HG03432 (cell line): ENCODE results near the gene ACLY.
"Not testable (repeated sequence)": the region's sequence is repeated elsewhere in the genome, so short reads cannot be mapped to it uniquely, and the experiment has no call there.

ENCODE experiments used
- ATAC-seq: cut with Tn5 transposase; IDR thresholded peaks from one replicate; pipeline ENCODE4 v1.9.1; 2021; ENCODE audit warnings: mild to moderate bottlenecking, moderate library complexity; ENCODE audit not compliant: unreplicated experiment

The ACLY gene

DNA sequence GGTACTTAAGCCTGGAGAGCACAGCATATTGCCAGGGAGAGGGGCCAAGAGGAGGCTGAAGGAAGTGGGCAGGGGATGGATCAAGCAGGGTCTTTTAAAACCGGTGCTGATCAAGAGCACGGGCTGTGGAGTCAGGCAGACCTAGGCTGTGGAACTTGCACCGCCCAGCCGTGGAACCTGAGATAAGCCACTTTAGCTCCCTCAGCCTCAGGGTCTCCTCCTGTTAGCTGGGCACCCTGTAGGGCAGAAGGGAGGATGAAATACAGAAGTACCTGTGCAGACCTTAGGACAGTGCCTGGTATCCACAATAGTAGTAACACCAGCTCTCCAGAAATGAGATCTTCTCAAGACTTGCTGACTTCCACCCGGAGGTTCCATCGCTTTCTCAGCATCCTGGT lies 20.9 kb upstream of the ACLY start:
- ATAC-seq: no peak

DNA sequence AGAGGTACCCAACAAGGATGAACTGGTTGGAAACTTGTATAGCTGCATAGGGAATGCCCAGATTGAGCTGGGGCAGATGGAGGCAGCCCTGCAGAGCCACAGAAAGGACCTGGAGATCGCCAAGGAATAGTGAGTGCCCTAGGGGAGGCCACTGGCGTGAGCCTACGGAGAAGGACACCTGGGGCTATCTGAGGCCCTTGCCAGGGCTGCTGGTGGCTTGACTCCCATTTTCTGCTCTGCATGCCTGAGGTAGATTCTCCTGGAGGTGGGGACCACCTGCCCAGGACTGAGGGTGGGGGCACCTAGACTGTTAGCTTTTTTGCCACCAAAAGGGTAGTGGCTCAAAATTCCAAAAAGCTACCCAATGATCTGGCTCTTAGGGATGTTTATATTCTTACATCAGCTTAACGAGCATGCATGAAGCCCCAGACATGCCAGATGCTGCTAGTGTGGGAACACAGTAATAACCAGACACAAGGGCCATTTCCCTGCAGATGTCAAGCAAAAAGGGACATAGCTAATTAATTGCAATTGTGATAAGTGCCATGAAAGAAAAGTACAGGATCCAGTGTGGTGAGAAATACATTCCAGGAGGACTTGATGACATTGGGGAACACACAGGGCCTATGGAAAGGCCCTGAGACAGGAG lies 20.4 kb upstream of the ACLY start:
- no peak for ATAC-seq

DNA sequence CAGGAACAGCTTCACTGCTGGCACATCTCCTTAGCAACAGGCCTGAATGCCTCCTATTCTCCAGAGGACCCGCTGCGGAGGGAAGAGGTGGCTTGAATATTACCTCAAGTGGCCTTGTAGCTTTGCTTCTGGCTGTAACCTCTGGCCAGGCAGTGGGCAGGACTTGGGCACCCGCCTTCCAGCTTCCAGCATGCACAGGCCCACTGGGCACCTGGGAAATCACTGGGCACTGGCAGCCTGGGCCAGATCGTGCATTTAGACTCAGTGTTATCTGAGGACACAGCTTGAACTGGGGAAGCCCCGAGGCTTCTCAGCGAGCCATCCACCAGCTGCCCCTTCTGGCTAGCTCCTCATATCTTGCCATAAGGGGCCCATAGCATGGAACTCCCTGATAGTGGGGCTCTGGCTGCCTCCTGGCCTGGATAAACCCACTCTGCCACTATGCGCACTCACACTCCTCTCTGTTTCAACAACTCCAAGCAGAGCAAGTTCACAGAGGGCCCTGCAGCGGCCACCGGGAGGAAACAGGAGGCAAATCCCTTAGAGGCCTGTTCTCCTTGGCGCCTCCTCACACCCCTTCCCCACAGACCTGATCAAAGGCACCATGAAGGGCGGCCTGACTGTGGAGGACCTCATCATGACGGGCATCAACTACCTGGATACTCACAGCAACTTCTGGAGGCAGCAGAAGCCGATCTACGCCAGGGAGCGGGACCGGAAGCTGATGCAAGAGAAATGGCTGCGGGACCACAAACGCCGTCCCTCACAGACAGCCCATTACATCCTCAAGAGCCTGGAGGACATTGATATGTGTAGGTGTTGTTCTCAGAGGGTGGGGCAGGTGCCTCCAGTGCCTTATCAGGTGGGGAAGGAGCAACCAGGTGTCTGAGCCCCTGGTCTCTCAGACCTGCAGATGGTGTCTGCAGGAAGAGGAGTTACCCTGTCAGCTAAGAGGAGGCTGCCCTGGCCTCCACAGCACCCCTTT lies 19.5 kb upstream of the ACLY start:
- no peak for ATAC-seq

DNA sequence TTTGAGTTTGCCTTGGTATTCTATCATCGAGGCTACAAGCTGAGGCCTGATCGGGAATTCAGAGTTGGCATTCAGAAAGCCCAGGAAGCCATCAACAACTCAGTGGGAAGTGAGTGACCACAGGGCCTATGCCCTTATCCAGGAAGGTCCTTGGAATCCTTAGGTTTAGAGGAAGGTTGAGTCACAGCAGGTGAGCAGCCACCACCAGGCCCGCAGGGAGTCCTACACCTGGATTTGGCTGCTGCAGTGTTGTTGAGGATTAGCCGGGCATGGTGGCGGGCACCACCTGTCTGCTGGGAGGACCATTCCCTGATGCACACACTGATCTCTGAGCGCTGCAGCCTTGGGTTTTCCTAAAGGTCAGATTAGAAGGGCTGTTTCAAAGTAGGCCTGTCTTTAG lies 16.9 kb upstream of the ACLY start:
- no peak for ATAC-seq

DNA sequence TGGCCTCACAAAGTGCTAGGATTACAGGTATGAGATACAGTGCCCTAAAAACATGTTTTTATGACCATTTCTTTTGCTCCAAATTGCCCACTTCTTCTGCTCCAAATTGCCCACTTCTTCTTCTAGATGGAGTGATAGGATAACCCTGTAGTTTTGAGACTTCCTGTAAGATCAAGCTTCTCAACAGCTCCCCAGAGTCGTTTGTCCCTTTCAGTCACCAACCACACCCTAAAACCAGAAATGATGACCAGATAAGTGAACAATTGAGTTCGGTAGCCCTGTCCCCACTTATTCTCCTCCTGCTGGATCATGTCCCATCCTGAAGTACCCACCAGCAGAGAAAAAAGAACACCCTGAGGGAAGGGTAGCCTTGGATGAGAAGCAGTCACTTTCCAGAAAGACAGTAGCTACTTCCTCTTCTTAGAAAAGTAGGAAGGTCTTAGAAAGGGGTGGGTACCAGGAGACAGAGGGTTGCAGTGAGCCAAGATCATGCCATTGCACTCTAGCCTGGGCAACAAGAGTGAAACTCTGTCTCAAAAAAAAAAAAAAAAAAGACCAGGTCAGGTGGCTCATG lies 14.2 kb upstream of the ACLY start:
- ATAC-seq: no peak

DNA sequence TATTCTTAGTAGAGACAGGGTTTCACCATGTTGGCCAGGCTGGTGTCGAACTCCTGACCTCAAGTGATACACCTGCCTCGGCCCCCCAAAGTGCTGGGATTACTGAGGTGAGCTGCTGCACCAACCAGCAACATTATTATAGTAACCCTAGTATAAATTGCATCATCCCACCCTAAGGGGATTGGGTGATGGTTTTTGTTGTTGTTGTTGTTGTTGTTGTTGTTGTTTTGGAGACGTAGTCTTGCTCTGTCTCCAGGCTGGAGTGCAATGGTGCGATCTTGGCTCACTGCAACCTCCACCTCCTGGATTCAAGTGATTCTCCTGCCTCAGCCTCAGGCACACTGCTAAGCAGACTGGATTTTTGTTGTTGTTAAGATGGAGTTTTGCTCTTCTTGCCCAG lies 13.0 kb upstream of the ACLY start:
- not testable (repeated sequence) for ATAC-seq

DNA sequence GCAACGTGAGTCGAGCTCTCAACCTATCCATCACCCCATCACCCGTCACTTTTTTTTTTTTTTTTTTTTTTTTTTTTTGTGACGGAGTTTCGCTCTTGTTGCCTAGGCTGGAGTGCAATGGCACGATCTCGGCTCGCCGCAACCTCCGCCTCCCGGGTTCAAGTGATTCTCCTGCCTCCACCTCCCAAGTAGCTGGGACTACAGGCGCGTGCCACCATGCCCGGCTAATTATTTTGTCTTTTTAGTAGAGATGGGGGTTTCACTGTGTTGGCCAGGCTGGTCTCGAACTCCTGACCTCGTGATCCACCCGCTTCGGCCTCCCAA lies 12.0 kb upstream of the ACLY start:
- peak; percentile 27 for ATAC-seq

DNA sequence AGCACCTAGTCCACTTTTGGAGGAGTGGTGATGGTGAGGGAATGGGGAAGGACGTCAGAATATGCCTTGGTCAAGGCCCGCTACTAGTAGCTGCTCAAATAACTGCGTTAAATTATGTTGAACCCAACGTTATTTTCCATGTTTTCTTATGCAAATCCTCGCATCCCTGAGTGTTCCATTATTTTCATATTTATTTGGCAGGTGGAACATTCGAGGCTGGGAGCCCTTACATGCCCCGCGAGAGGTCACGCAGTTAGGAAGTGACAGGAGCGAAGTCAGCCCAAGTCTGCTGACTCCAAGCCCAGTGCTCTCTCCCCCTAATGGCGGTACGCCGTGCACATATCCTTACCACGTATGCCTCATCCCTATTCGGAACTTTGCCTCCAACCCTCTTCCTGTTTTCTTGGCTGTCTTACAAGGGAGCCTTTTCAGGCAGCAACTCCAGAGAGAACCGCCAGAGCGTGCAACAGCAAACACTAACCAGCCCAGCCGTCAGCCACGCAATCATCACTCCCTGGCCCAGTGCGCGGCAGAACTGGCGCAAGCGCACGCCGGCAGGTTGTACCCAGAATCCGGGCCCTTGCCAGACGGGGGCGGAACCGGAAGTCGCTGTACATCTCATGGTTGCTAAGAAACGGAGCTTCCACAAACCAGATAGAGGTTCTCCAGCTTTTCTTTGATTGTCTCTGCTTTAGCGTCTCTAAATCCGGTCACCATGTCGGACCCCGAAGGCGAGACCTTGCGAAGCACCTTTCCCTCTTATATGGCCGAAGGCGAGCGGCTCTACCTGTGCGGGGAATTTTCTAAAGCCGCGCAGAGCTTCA lies 11.5 kb upstream of the ACLY start, which contains the start of gene ODAD4:
ODAD4 (plus strand) TSS at position 609 of the 824 bp plus-strand sequence; CDS start at position 716, 107 bp downstream.
- peak; percentile 95 for ATAC-seq

DNA sequence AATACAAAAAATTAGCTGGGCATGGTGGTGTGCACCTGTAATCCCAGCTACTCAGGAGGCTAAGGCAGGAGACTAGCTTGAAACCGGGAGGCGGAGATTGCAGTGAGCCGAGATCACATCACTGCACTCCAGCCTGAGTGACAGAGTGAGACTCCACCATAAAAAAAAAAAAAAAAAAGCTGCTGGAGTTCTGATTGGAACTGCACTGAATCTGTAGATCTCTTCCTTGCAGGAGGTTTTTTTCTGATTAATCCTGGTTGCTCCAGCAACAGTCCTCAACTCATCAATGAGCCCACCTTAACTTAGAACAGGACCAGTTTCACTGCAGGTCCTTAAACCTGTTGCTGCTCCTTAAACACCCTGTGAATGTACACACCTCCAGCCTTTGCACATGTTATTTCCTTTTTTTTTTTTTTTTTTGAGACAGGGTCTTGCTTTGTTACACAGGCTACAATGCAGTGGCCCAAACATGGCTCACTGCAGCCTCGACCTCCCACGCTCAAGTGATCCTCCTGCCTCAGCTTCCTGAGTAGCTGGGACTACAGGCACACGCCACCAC lies 10.0 kb upstream of the ACLY start:
- ATAC-seq: no peak

DNA sequence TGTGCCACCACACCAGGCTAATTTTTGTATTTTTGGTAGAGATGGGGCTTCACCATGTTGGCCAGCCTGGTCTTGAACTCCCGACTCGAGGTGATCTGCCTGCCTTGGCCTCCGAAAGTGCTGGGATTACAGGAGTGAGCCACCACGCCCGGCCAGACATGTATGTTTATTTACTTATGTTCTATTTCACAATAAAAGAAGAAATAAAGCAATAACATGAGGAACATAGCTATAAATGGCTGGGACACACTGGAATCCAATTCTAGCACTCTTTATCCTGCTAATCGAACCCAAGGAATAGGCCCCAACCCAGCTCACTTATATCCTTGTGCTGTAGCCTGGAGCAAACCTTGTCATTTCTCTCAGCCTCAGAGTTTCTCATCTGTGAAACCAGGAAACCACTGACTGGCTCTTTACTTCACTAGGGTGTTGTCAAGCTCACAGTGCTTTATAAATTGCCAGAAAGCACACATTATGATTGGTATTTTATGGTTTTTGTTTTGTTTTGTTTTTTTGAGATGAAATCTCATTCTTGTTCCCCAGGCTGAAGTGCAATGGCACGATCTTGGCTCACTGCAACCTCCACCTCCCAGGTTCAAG lies 7.3 kb upstream of the ACLY start:
- ATAC-seq: no peak

DNA sequence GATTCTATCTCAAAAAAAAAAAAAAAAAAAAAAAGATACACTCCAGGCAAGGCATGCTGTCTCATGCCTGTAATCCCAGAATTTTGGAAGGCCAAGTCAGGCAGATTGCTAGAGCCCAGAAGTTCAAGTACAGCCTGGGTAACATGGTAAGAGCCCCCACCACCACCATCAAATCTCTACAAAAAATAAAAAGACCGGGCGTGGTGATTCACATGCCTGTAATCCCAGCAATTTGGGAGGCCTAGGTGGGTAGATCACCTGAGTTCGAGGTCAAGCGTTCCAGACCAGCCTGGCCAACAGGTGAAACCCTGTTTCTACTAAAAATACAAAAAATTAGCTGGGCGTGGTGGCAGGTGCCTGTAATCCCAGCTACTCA lies 1.8 kb upstream of the ACLY start:
- ATAC-seq: no peak

DNA sequence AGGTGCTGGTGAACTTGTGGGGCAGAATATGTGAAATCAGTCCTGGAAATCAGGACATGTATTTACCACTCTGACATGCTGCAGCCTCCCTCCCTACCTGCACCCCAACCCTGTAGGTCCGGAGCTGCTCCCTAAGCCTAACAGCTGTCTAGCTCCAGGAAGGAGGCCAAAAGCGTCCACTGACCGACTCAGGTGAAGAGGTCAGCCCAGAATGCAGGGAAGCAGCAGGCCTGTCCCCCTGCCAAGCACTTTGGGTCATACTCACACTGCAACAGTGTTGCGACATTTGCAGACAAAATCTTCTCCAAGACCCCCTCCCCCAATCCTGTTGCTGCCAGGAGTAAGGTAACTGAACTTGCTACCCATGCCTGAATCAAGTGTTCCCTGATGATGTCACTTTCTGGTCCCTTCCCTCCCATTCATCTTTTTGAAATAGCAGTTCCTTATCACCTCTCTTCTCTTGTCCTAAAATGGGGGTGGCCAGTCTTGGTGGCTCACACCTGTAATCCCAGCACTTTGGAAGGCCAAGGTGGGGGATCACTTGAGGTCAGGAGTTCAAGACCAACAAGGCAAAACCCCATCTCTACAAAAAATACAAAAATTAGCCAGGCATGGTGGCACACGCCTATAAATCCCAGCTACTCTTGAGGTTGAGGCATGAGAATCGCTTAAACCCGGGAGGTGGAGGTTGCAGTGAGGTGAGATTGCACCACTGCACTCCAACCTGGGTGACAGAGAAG lies 1.3 kb upstream of the ACLY start:
- ATAC-seq: no peak

DNA sequence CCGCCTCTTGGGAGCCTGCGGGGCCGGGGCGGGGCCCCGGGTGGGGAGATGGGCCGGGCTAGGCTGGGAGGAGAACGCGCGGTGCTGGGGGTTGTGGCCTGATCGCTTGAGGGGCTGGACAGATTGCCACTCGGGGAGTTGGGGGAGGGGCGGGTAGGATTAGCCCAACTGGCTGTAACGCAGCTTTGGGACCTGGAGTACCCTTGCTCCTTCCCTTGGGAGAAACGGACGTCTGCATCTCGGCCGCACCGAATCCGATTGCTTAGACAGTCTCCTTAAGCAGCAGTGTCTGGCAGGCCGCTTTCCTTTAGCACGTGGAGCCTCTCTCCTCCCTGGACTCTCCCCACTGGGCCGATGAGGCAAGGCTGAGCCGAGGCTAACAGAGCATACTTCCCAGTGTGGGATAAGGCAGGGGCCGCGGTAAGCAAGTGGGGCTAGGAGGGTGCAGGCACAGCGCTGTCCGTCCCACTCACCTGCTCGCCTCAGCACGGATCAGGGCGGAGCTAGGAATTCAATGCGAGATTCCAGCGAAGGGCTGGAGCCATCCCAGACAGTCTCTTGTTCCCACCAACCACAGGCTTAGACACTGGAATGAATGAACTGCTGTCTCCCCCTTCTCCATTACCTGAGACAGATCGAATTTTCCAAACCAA lies 540 bp upstream of the ACLY start:
- peak; percentile 12 for ATAC-seq

DNA sequence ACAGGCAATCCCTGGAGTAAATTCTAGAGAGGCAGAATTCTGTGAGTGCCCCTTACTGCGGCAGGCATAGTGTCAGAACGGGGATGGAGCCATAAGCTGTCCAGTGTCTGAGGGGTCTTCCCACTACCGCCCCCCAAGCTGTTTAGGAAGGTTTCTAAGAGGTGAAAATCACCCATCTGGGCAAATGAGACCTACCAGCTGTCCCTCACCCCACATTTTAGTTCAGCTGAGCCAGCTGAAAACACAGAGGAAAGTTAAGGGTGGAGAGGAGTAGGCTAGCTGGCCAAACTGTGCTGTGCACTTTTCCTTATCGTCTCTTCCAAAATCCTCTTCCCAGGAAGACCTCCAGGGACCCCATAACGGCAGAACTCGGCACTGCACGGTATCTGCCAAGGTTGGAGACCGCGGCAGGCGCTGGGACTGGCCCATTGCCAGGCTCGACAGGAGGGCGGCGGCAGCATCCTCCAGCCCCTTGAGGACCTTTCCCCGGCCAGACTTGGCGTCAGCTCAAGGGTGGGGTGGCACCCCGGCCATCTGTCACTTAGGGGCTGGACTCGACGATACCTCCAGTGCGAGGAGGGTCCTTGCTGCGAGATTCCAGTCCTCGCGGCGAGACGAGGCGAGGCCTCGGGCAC lies 955 bp downstream of the ACLY start:
- peak; percentile 19 for ATAC-seq

DNA sequence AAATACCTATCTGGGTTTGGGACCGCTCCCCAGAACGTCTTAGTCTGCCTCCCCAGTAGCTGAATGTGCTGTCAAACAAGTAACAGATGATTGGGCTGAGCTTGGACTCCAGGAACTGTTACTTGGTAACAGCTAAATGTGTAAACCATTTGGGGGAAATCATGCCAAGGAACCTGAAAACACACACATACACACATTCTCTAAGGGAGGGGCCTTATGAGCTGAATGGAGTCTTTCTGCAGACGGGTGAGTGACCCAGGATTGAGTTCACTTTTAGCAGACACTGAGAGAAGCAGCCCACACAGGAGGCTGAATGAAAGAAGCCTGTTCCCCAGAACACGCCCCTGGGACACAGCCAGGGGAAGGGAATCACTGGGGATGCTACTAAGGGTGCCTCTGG lies 1.6 kb downstream of the ACLY start:
- ATAC-seq: no peak

DNA sequence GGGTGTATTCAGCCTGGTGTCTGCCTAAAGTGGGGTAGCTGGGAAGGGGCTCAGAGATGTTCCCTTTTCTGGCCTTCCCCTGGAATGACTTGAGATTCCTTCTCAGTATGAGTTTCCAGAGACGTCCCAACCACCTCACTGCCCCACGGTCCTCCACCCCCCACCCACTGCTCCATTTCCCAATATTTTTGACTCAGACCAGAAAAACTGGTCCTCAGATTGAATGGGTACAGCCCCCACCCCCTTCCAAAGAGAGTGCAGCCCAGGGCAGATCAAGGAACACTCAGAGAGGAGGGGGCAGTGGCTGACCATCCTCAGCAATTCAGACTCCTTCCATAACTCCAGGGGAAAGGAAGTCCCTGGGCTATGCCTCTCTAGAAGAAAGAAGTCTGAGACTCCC lies 3.2 kb downstream of the ACLY start:
- no peak for ATAC-seq

DNA sequence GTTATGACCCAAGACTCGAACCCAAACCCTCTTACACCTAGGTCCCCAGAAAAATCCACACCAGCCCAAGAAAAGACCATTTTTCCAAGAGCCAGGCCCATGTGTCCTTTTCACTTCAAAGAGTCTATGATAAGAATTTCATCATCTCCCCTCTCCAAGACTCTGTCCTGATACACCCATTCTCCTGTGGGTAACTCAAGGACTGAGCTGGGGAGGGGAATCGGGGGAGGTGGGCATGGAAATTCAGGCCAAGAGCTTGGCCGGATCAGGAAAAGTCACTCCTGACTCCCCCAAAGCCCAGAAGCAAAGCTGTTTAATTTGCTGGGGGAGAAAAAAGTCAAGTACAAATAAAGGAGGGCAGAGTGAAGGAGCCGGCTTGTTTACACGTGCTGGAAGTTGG lies 3.7 kb downstream of the ACLY start:
- ATAC-seq: no peak

DNA sequence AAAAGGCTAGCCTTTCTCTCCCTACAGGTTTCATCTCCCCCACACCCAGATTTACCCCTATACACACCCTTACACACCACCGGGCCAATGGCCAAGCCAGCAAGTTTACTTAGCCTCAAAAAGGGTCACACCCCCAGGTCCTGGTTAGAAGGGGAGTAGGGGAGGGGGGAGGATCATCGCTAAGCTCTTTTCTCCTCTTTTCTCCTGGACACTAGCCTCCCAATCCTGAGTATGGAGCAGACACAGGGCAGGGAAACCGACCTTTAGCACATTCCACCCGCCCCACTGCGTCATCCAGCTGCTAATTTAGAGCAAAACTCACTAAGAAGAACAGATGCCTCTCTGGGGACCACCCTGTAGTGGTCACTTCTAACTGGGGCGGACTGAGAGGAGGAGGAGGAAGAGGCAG lies 4.4 kb downstream of the ACLY start:
- no peak for ATAC-seq

DNA sequence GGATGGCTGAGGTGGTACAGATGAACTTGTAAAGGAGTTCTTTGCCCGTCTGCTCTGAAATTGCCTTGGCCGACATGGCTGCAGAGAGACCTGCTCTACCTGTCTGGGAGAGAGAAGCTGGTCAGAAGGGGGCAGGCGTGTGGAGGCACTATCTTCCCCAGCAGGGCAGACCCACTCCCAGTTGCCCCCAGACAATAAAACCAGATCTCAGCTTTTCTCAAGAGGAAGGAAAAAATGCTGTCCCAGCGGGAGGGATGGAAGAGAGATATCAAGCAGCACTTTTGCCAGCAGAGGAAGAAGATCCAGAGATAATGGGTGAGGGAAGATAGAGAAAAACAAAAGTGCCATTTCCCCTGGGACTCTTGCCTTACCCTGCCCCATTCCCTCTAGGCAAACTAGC lies 5.0 kb downstream of the ACLY start:
- no peak for ATAC-seq
